NCI-H1048 (cell line): ENCODE data around the gene TGFB1.
A peak's percentile ranks its signal among the peaks of the same experiment; 100 is the strongest.

Experiments
- DNase-seq: peaks from one replicate; lab custom pipeline; 2025; lab: John Stamatoyannopoulos, UW

Gene TGFB1

DNA sequence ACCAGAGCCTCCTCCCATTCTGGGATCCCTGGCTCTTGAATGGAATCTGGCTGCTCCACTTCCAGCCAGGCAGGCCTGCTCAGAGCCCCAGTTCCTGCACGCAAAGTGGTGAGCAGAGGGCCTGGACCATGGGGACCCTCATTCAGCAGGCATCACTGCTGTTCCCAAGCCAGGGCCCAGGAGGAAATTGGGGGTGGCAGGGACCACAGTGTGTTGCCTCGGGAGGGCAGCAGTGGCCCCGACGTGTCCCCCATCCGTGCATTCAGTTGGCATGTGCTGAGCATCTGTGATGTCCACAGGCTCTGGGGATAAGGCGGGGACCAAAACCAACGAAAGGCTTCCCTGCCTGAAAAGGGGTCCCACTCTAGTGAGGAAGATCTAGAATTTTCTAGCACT lies 32.5 kb downstream of the TGFB1 start:
- DNase-seq, result no peak

DNA sequence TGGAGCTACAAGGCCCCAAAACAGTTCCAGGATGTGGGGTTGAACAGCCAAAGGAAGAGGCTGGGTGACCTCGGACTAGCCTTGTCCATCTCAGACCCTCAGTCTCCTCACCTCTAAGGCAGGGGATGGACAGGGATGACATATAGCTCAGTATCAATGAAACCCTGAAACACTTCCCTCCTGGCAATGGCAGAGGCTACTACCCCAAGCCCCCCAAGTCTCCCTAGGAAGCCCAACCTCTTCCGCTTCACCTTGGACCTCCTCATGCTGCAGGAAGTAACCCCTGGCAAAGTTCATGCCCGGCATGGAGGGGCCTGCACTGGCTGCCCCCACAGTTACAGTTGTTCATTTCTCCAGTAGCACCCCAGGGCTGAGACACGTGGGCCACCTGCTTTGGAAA lies 33.2 kb downstream of the TGFB1 start:
- no peak for DNase-seq

DNA sequence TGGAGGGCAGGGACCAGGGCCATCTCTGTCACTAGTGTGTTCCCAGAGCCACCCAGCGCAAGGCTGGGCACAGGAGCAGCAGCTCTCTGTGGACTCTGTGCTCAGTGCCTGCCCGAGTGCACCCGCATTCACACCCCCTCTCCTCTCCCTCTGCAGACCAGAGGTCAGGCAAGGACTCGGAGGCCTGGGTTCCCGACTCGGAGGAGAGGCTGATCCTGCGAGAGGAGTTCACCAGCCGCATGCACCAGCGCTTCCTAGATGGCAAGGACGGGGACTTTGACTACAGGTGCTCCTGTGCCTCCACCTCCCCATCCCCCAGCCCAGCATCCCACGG lies 33.6 kb downstream of the TGFB1 start:
- no peak for DNase-seq

DNA sequence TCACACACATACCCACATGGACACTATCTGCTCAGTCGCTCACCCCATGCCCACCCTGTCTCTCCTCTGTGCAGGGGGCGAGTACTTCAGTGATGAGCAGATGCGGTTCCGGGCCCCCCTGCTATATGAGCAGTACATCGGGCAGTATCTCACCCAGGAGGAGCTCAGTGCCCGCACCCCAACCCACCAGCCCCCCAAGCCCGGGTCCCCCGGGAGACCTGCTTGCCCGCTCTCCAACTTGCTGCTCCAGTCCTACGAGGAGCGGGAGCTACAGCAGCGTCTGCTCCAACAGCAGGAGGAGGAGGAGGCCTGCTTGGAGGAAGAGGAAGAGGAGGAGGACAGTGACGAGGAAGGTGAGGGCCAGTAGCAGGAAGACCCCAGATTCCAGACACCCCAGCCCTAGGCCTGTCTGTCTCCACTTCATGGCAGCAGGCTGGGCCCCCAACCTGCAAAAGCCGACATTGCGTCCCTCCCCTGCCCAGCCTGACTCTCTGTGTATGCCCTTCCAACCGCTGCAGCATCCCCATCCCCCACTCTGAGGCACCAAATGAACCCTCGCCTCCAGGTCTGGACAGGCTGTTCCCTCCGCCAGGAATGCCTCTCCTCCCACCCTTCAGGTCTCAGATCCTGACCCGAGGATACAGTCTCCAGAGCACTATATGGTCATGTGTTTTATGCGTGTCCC lies 34.1 kb downstream of the TGFB1 start:
- DNase-seq, result no peak

DNA sequence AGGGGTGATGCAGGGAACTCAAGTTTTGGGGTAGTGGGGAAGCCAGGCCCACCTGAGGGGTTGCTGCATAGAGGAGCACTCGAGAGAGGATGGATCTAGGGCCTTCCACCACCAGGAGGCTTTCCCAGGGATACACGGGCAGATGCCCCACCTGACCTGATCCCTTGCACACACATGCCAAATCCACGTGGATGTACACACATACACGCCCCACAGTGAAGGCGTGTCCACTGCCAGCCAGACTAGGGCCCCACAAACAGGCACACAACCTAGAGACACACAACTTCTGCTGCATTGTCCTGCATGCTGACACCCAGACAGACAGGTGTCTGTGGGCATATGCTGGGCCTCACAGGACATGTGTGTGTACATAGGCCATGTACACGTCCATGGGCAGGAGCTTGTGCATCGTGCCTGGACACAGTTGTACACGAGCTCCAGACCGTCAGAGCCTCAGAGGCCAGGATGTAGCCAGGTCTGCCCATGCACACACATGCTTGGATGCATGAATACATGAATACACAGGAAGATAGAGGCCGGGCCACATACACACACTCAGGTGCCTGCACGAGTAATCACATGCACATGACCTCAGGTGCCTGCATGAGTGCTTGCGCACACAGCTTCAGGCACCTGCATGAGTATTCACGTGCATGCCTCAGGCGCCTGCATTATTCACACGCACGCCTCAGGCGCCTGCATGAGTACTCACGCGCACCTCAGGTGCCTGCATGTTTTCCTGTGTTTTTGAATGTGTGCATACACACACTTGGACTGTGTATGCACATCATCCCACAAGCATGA lies 34.8 kb downstream of the TGFB1 start:
- no peak for DNase-seq

DNA sequence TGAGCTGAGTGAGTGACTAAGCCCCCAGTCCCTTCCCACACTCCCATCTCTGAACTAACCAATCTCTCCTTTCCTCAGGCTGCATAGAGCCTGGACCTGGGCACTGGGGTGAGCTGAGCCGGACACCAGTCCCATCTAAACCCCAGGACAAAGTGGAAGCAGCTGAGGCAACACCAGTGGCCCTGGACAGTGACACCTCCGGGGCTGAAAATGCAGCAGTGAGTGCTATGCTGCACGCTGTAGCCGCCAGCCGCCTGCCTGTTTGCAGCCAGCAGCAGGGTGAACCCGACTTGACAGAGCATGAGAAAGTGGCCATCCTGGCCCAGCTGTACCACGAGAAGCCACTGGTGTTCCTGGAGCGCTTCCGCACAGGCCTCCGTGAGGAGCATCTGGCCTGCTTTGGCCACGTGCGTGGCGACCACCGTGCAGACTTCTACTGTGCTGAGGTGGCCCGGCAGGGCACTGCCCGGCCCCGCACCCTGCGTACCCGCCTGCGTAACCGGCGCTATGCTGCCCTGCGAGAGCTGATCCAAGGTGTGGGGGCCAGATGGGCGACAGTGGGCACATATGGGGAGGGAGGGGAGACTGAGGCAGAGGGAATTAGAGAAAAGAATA lies 37.3 kb downstream of the TGFB1 start:
- no peak for DNase-seq

DNA sequence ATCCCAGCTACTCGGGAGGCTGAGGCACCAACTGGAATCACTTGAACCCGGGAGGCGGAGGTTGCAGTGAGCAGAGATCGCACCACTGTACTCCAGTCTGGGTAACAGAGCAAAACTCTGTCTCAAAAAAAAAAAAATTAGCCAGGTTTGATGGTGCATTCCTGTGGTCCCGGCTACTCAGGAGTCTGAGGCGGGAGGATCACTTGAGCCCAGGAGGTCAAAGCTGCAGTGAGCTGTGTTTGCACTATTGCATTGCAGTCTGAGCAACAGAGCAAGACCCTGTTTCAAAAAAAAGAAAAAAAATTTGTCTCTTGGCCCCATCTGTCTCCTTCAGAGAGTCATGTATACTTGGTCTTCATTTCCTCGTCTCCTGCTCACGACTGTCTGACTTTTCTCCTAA lies 42.1 kb downstream of the TGFB1 start:
- no peak for DNase-seq

DNA sequence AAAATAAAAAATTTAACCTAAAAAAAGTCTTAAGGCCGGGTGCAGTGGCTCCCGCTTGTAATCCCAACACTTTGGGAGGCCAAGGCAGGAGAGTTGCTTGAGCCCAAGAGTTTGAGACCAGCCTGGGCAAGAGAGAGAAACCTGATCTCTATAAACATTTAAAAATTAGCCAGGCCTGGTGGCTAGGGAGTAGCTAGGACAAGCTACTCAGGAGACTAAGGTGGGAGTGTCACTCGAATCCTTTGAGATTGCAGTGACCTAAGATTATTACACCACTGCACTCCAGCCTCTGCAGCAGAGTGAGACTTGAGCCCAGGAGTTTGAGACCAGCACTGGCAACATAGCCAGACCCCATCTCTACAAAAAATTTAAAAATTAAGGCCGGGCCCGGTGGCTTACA lies 42.6 kb downstream of the TGFB1 start:
- no peak for DNase-seq

DNA sequence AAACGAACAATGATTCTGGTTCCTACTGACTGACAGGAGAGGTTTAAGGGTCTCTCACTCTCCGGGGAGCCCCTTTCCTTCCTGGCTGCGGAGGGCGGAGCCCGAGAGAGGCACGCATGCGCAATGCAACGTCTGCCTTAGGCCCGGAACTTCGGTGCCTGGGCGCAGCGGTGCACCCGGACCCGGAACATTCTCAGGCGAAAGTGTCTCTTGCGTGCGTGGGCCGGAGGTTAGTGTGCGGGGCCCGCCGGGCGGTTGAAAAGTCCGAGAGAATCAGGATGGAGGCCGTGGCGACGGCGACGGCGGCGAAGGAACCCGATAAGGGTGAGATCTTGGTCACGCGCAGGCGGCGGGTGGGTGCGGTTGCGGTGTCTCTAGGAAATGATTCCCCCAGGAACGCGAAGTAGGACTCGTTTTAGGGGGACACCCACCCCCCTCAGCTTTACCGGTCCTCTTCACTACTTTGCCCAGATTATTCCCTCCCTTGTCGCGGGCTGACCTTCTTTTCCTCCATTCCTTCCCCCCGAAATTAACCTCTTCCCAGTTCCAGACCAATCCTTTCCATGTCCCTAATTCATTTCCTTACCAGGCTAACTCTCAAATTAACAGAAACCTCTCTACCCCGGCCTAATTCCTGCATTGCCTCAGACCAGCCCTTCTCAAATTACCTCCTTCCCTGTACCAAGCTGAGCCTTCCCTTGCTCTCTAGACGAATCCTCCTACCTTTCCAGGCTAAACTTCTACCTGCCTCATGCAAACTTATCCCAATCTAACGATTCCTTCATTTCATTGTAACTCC lies 43.5 kb downstream of the TGFB1 start, which contains the start of gene CCDC97:
Gene CCDC97, plus strand, starts transcription at position 140 of the 799 bp plus-strand sequence. Its CDS starts 139 bp downstream, at position 279.
- DNase-seq, result peak; percentile 61

DNA sequence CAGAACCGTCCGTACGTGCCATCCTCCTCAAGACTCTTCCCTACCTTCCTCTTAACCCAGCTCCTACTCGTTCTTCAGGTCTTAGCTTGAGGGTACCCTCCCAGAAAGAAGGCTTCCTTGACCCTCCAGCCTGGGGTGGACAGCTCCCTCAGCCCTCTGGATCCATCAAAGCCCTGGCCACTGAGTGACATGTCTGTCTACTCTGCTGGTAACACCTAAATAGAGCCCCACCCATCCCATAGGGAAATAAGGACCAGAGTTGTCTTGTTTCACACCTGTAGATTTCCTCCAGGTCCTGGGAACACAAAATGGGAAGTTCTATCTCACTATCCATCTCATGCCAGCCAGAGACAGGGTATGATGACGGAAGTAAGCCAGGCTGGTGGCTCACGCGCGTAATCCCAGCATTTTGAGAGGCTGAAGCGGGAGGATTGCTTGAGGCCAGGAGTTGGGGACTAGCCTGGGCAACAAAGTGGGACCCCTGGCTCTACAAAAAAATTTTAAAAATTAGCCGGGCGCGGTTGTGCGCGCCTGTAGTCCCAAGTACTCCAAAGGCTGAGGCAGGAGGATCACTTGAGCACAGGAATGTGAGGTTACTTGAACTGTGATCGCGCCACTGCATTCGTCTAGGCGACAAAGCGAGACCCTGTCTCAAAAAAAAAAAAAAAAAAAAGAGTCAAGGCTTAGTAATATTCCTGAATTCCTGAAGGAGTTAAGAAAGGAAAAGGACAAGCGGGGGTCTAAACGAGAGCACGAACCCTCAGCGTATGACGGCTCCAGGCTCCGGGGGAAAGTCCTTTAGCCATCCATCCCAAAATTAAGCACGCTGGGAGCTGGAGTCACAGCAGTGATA lies 44.3 kb downstream of the TGFB1 start:
- no peak for DNase-seq

DNA sequence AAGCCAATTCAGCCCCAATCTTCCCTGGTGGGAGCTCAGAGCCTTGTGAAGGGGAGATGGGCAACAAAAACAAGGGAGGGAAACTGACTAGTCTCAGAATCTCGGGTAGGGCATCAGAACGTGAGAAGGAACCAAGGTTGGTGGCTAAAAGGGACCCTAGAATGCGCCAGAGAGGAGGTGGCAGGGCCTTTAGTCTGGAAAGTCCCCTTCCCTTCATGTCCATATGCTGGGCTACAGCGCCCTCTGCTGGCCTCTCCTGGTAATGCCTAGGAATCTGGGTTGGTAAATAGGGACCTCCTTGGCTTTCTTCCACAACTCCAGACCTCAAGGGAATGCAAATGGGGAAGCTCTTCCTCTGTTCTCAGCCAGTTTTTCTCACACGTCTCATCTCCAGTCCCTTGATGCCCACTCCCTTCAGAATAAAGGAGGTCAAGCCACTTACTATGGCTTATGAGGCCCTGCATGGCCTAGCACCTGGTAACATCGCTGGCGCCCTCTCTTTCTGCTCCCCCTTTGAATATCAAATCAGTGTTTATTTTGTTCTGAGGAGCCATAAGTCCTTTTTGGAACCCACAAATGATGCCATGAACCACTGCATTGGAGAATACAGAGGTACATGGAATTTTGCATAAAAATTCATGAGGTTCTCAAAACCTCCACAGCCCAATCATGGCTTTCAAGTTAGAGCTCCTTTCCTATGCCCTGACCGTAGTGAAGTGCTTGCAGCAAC lies 45.1 kb downstream of the TGFB1 start:
- peak; percentile 64 for DNase-seq

DNA sequence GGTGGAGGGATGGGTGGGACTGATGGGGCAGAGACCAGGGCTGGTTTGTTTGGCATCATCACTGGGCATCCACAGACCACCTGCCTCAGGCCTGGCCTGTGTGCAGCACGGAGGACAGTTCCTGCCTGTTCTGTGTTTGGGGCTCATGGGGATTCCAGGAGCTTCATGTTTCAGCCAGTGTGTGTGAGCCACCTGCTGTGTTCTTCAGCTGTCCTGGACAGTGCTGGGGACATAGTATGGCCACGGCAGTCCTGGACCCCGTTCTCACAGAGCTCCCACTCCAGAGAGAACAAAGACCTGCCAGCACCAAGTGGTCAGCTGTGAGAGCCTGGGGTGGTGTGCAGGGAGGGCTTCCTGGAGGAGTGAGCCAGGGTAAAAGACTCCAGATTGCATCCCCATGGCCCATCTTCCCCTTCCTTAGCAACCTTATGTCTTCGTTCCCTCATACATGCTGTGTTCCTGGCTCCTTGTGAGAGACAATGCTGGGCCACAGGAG lies 45.7 kb downstream of the TGFB1 start:
- no peak for DNase-seq

DNA sequence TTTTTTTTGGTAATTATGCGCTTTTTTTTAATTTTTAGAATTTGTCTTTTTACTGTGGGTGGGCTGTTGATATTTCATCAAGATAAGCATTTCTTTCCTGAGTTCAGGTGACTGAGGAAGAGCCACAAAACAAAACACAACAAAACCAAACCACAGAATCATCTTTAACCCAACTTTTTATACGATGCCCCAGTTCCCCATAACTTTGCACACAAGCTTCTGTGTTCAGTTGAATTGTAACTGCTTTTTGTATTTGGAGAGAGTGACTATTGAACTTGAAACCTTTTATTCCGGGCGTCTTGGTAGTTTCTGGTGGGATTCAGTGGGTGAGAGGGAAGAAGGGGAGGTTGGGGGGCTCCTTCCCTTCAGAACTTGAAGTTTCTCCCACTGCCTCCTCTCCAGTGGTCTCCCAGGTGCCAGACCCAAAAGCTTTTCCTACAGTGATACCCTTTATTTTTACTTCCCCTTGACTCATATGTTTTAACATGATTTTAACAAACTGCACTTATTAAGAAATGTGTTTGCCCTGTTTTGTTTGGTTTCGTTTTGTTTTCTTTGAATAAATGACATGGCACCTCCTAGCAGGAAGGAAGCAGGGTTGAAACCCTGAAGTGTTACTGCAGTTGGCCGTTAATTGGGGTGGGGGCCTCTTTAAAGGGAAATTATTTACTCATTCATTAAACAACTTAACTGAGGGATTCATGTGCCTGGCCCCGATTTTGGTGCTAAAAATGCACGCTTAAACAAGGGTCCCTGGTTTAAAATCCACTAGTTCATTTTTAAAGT lies 46.4 kb downstream of the TGFB1 start:
- no peak for DNase-seq

DNA sequence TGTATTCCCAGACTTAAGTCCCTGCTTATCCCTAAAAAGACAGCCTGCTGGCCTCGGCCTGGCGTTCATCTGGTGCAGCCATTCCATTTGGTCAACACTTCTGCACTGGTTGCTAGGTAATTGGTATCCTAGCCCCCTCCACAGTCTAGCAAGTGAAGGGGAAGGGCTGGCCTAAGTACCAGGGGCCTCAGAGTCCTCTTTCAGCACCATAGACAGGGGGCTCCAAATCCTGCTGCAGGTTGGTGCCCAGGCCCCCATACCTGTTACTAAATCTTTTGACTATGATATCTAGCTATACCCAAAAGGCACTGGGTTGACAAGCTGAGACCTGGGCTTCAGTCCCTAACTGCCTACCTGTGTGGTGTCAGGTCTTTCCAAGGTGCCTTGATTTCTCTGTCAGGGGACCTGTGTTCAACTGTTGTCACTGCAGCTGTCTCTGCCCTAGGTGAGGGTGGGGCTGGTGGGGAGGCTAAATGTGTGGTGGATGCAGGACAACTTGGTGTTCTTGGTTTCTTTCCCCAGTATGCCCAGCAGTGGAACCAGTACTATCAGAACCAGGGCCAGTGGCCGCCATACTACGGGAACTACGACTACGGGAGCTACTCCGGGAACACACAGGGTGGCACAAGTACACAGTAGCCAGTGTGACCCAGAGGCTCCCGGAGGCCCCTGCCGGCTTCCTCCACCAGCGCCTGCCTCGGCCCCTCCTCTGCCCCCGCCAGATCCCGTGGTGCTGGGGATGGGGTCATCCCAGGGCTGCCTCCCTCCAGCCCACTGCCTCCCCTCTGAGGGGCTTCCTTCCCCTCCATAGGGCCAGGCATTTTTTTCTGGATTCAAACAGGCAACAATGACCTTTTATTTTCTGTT lies 47.6 kb downstream of the TGFB1 start:
- DNase-seq, result no peak

DNA sequence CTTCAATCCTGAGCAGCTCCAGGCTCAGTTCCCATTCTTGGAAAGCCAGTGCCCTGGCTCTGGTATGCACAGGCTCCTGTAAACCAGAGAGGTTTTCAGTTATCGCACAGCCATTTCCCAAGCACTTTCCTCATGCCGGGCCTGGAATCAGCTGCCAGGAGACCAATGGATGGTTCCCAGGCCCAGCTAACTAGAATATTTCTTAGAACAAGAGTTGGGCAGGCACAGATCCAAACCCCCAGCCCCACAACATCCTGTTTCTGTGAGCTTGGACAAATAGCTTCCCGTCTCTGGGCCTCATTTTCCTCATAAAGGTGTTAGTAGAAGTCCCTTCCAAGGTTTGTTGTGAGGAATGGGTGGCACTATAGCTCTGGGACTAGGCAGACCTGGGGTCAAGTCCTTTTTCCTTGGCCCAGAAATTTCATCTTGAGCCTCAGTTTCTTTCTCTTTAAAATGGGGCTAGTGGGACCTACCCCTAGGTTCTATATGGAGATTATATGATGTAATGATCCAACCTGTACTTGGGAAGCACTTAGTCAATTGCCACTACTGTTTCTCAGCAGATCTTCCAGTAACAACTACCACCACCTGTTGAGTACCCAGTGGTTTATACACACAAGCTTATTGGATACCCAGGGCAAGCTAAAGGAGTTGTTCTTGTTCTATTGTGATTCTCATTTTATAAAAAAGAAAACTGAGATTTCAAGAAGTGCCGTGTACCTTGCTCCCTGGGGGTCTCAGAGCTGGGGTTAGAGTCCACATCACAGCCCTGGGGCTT lies 48.8 kb downstream of the TGFB1 start:
- DNase-seq, result no peak

DNA sequence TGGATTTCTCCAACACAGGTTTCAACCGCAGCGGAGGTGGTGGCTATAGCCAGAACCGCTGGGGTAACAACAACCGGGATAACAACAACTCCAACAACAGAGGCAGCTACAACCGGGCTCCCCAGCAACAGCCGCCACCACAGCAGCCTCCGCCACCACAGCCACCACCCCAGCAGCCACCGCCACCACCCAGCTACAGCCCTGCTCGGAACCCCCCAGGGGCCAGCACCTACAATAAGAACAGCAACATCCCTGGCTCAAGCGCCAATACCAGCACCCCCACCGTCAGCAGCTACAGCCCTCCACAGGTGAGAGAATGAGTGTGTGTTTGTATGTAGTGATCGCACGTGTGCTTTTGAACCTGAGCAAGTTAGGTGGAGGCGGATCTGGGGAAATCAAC lies 49.8 kb downstream of the TGFB1 start:
- no peak for DNase-seq

DNA sequence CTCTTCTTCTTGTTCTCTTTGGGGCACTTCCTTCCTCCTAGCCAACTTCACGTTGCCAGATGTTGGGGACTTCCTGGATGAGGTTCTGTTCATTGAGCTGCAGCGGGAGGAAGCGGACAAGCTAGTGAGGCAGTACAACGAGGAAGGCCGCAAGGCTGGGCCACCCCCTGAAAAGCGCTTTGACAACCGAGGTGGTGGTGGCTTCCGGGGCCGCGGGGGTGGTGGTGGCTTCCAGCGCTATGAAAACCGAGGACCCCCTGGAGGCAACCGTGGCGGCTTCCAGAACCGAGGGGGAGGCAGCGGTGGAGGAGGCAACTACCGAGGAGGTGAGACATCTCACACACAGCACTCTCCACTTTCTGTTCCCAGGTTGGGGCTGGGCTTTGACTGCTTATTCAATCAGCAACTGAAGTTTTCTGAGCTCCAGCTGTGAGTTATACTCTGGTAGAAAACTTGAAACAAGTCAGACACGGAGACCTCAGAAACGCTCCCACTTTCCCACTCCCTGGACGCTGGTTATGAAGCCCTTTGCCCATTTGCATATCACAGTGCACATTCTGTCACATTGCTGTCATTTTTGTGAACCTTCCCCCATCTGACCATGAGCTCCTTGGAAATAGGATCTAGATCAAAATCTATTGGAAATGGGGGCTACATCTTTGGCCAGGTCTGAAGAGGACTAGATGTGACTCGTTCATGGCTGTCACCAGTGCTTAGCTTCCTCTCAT lies 50.9 kb downstream of the TGFB1 start:
- DNase-seq, result no peak
